ENCODE results near the gene RGS4.

The RGS4 gene

DNA sequence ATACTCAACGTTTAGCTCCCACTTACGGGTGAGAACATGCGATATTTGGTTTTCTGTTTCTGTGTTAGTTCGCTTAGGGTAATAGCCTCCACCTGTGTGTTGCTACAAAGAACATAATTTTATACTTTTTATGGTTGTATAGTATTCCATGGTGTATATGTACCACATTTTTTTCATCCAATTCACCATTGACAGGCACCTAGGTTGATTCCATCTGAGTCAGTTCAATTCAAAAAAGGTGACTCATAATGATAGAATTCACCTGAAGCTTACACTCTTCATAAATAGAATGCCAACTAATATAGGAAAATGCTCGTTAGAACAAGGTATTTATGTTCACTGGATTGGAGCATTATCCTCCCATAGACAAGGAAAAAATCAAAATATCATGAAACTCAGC, 38.5 kb downstream of the RGS4 start:
- H3K4me3 ChIP-seq (ENCODE audit: low read length, poor library complexity, severe bottlenecking) = no peak overlapping the region
- no peaks in the 10 kb centered on the region for H3K9me2 ChIP-seq (replicated peaks; ENCODE audit: low read depth, low read length)
- TF ChIP-seq EZH2phosphoT487 (IDR thresholded peaks at IDR 0.05; ENCODE audit: borderline replicate concordance) (no peak), CTCF (conservative IDR thresholded peaks at IDR 0.05; ENCODE audit: low read length) (no peak)
- no peaks in the 10 kb centered on the region for H3K27me3 ChIP-seq (ENCODE audit: insufficient read depth, low read length, poor library complexity, severe bottlenecking)
- H3K4me2 ChIP-seq (ENCODE audit: low read depth, low read length, poor library complexity, severe bottlenecking) = no peak overlapping the region
- no peaks in the 10 kb centered on the region for H3K36me3 ChIP-seq (ENCODE audit: insufficient read depth, low read length)
- no peaks in the 10 kb centered on the region for H3K79me2 ChIP-seq (ENCODE audit: insufficient read depth, low read length)
- H3K9ac ChIP-seq (ENCODE audit: low read depth, low read length, poor library complexity, severe bottlenecking) = no peak overlapping the region
- no peaks in the 10 kb centered on the region for H3F3A ChIP-seq (ENCODE audit: low read depth)
- H2AFZ ChIP-seq (ENCODE audit: low read length) = no peak overlapping the region
- no peaks in the 10 kb centered on the region for H3K9me3 ChIP-seq (ENCODE audit: insufficient read depth, low read depth, low read length)
- H4K20me1 ChIP-seq (ENCODE audit: insufficient read depth, low read length, poor library complexity, severe bottlenecking) = no peaks in the 10 kb centered on the region
- no peaks in the 10 kb centered on the region for H3K4me1 ChIP-seq (ENCODE audit: insufficient read depth, low read length, poor library complexity, severe bottlenecking)

- no peak overlapping the region for H3K9ac ChIP-seq (ENCODE audit: low read depth, low read length, poor library complexity, severe bottlenecking)
- H3F3A ChIP-seq (ENCODE audit: low read depth) = no peaks in the 10 kb centered on the region
- H3K27me3 ChIP-seq (ENCODE audit: insufficient read depth, low read length, poor library complexity, severe bottlenecking) = no peaks in the 10 kb centered on the region
- H4K20me1 ChIP-seq (ENCODE audit: insufficient read depth, low read length, poor library complexity, severe bottlenecking) = no peaks in the 10 kb centered on the region
- H3K4me1 ChIP-seq (ENCODE audit: insufficient read depth, low read length, poor library complexity, severe bottlenecking) = peaks cover 7% of the 10 kb centered on the region
- no peaks in the 10 kb centered on the region for H3K79me2 ChIP-seq (ENCODE audit: insufficient read depth, low read length)
- no peak overlapping the region for H3K4me2 ChIP-seq (ENCODE audit: low read depth, low read length, poor library complexity, severe bottlenecking)
- H3K9me2 ChIP-seq (replicated peaks; ENCODE audit: low read depth, low read length) = no peaks in the 10 kb centered on the region
- no peak overlapping the region for H3K4me3 ChIP-seq (ENCODE audit: low read length, poor library complexity, severe bottlenecking)
- H3K9me3 ChIP-seq (ENCODE audit: insufficient read depth, low read depth, low read length) = no peaks in the 10 kb centered on the region
- H2AFZ ChIP-seq (ENCODE audit: low read length) = no peak overlapping the region
- no peaks in the 10 kb centered on the region for H3K36me3 ChIP-seq (ENCODE audit: insufficient read depth, low read length)
- TF ChIP-seq CTCF (conservative IDR thresholded peaks at IDR 0.05; ENCODE audit: low read length) (no peak), EZH2phosphoT487 (IDR thresholded peaks at IDR 0.05; ENCODE audit: borderline replicate concordance) (no peak)
These were observed 46.7 kb downstream of the RGS4 start for GRCh38 chr1:163115887-163116286.

GRCh38 chr1:163119707-163120106, 50.5 kb downstream of the RGS4 start:
- Histone ChIP-seq H4K20me1 (ENCODE audit: insufficient read depth, low read length, poor library complexity, severe bottlenecking) (no peaks in the 10 kb centered on the region), H3K9me3 (ENCODE audit: insufficient read depth, low read depth, low read length) (no peaks in the 10 kb centered on the region), H3K4me3 (ENCODE audit: low read length, poor library complexity, severe bottlenecking) (no peak overlapping the region), H3K4me1 (ENCODE audit: insufficient read depth, low read length, poor library complexity, severe bottlenecking) (peaks cover 7% of the 10 kb centered on the region), H3K36me3 (ENCODE audit: insufficient read depth, low read length) (no peaks in the 10 kb centered on the region), H3K27me3 (ENCODE audit: insufficient read depth, low read length, poor library complexity, severe bottlenecking) (no peaks in the 10 kb centered on the region), H3K9ac (ENCODE audit: low read depth, low read length, poor library complexity, severe bottlenecking) (no peak overlapping the region), H3K4me2 (ENCODE audit: low read depth, low read length, poor library complexity, severe bottlenecking) (no peak overlapping the region), H3F3A (ENCODE audit: low read depth) (no peaks in the 10 kb centered on the region), H3K79me2 (ENCODE audit: insufficient read depth, low read length) (no peaks in the 10 kb centered on the region), H2AFZ (ENCODE audit: low read length) (no peak overlapping the region), H3K9me2 (replicated peaks; ENCODE audit: low read depth, low read length) (no peaks in the 10 kb centered on the region)
- TF ChIP-seq EZH2phosphoT487 (IDR thresholded peaks at IDR 0.05; ENCODE audit: borderline replicate concordance) (no peak), CTCF (conservative IDR thresholded peaks at IDR 0.05; ENCODE audit: low read length) (no peak)
